LNCAP (cell line): ENCODE data around the gene PPIH.

Source experiments
- TF ChIP-seq, protein P1 (sequence below): fragments of 450-650 bp; IDR thresholded peaks from 2 replicates; pipeline ENCODE4 v1.5.1; 2017; ENCODE audit warnings: mild to moderate bottlenecking

The PPIH gene

DNA sequence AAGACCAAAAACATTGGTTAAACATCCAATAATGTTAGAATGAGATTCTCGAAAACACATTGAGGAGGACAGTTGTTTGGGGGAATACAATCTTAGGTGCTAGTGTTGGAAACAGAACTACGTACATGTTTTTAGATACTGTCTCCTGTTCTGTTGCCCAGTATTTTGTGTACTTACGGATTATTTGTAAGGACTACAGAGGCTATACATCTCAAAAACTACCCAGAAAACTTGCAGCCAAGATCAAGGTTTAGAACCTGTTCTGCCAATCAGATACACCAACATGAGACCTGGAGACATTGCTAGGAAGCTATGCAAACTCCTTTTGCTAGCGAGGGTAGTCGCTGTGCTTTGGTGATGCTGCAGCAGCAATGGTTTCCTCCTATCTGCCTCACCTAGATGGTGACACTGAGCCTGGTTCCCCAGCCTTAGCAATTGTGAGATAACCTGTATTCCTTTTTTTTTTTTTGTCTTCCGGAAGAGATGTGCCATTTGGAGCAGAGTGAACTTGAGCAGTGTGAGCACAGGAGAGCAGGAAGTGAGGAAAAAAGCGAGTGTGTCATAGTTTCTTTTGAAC lies 45.8 kb downstream of the PPIH start:
- TF ChIP-seq, protein P1, sequence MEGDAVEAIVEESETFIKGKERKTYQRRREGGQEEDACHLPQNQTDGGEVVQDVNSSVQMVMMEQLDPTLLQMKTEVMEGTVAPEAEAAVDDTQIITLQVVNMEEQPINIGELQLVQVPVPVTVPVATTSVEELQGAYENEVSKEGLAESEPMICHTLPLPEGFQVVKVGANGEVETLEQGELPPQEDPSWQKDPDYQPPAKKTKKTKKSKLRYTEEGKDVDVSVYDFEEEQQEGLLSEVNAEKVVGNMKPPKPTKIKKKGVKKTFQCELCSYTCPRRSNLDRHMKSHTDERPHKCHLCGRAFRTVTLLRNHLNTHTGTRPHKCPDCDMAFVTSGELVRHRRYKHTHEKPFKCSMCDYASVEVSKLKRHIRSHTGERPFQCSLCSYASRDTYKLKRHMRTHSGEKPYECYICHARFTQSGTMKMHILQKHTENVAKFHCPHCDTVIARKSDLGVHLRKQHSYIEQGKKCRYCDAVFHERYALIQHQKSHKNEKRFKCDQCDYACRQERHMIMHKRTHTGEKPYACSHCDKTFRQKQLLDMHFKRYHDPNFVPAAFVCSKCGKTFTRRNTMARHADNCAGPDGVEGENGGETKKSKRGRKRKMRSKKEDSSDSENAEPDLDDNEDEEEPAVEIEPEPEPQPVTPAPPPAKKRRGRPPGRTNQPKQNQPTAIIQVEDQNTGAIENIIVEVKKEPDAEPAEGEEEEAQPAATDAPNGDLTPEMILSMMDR: no peak

DNA sequence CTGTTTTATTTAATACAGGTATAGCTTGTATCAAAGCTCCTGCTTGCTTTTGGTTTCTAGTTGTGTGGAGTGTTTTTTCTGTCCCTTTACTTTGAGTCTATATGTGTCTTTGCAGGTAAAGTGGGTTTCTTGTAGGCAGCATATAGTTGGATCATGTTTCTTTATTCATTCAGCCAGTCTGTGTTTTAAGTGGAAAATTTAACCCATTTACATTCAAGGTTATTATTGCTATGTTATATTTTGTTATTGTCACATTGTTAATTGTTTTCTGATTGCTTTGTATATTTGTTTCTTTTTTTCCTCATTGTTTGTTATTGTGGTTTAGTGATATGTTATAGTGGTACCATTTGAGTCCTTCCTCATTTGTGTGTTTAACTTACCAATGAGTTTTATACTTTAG lies 55.1 kb downstream of the PPIH start:
- TF ChIP-seq, protein P1: no peak

DNA sequence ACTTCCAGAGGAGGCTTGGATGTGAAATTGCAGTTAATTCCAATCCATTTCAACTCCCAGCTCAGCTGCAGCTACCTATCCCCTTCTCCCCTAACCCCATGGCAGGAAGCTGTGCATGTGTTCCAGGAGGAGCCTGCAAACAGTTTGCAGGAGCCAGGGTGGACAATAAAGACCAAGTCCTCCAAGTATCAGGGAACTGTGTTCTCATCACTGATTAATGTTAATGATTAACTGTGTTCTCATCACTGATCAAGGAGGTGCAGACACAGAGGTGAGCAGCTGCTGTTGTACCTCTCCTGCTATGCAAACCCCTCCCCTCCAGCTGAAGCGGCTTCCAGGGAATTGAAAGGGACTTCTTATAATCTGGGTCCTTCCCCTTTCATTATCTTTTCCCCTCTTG lies 62.6 kb downstream of the PPIH start:
- TF ChIP-seq, protein P1: no peak

DNA sequence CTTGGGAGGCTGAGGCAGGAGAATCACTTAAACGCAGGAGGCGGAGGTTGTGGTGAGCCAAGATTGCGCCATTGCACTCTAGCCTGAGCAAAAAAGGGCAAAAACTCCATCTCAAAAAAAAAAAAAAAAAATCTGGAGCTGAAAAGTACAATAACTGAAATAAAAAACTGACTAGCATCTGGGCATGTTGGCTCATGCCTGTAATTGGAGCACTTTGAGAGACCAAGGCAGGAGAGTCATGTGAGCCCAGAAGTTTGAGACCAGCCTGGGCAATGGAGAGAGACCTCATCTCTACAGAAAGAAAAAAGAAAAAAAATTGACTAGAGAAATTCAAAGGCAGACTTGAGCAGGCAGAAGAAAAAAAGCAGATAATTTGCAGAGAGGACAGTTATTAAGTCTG lies 63.7 kb downstream of the PPIH start:
- TF ChIP-seq, protein P1: no peak

DNA sequence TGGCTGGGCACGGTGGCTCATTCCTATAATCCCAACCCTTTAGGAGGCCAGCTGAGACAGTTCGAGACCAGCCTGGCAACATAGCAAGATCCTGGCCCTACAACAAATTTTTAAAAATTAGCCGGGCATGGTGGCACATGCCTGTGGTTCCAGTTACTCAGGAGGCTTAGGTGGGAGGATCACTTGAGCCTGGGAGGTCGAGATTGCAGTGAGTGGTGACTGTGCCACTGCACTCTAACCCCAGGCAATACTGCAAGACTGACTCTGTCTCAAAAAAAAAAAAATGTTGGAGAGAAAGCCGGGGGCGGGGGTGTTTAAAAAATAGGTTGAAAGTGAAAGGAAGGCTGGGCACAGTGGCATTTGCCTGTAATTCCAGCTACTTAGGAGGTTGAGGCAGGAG lies 65.3 kb downstream of the PPIH start:
- TF ChIP-seq, protein P1: no peak
